H1 (cell line): ENCODE measurements around the gene TMEM108. TPM values are rescaled to one million over a fixed set of nuclear protein-coding genes. Genes with fewer than 3 reads are reported as not detected.

Experiments used
- CTCF ChIA-PET: fragments of 300-600 bp; sonication (Branson Sonifier 250); formaldehyde crosslinking; loops from one replicate; lab custom pipeline; 2021; ENCODE audit not compliant: partially characterized antibody; lab: Charles Lee
- POLR2A ChIA-PET: fragments of 300-600 bp; sonication (Branson Sonifier 250); formaldehyde crosslinking; loops from one replicate; lab custom pipeline; 2021; ENCODE audit warnings: inconsistent platforms; ENCODE audit not compliant: partially characterized antibody; lab: Charles Lee
- DNase-seq, 2 experiments: peaks; one replicate each; pipeline versions ENCODE4 v3.0.0 to v3.0.0-alpha.2; 2010 to 2022; ENCODE audit warnings: low spot score in 2 of 2, low read depth in 1 of 2, mixed read lengths in 1 of 2
- FAIRE-seq: peaks from 2 replicates; lab custom pipeline; 2011; peaks lifted over from hg19 to GRCh38; lab: Jason Lieb, UNC
- H2AFZ ChIP-seq: 2 replicates; pipeline ENCODE4 v1.8.1; 2012; ENCODE audit warnings: low read length, inconsistent platforms
- H2AK5ac ChIP-seq: 2 replicates; pipeline ENCODE4 v1.6.1; 2013; ENCODE audit warnings: low read depth, low read length
- H2BK120ac ChIP-seq: replicated peaks from 2 replicates; pipeline ENCODE3; 2013; ENCODE audit warnings: low read depth, low read length, inconsistent platforms
- H2BK12ac ChIP-seq: 2 replicates; pipeline ENCODE4 v1.6.1; 2013; ENCODE audit warnings: low read depth, low read length
- H2BK15ac ChIP-seq: 2 replicates; pipeline ENCODE4 v1.6.1; 2013; ENCODE audit warnings: low read length
- H2BK20ac ChIP-seq: 2 replicates; pipeline ENCODE4 v1.6.1; 2013; ENCODE audit warnings: low read length
- H2BK5ac ChIP-seq: 2 replicates; pipeline ENCODE4 v1.6.1; 2013; ENCODE audit warnings: low read depth, low read length
- H3K14ac ChIP-seq: 2 replicates; pipeline ENCODE4 v1.6.1; 2013; ENCODE audit warnings: inconsistent platforms; ENCODE audit not compliant: insufficient read length
- H3K18ac ChIP-seq: 2 replicates; pipeline ENCODE4 v1.6.1; 2013; ENCODE audit warnings: low read length; ENCODE audit errors: extremely low read depth
- H3K23ac ChIP-seq: 2 replicates; pipeline ENCODE4 v1.6.1; 2013; ENCODE audit warnings: inconsistent platforms; ENCODE audit not compliant: insufficient read length
- H3K23me2 ChIP-seq: 2 replicates; pipeline ENCODE4 v1.6.1; 2013; ENCODE audit warnings: low read depth, low read length
- H3K27ac ChIP-seq: 2 replicates; pipeline ENCODE4 v1.6.1; 2011; ENCODE audit warnings: low read depth, low read length, inconsistent platforms
- H3K27me3 ChIP-seq, 4 experiments: replicated peaks in 1 of 4; 1 replicate in 1 of 4; 2 replicates in 3 of 4; pipeline versions ENCODE4 v1.6.1 to v1.8.1; 2011 to 2013; ENCODE audit warnings: low read length in 3 of 4, mild to moderate bottlenecking in 3 of 4, inconsistent platforms in 2 of 4, mixed read lengths in 2 of 4, moderate library complexity in 1 of 4; ENCODE audit not compliant: control insufficient read depth in 3 of 4, insufficient read depth in 3 of 4; ENCODE audit errors: extremely low read depth in 1 of 4
- H3K36me3 ChIP-seq, 4 experiments: 2 replicates each; pipeline versions ENCODE4 v1.6.1 to v1.8.1; 2011 to 2013; ENCODE audit warnings: mild to moderate bottlenecking in 4 of 4, low read length in 3 of 4, moderate library complexity in 2 of 4, control low read depth in 1 of 4, inconsistent platforms in 1 of 4; ENCODE audit not compliant: insufficient read depth in 4 of 4, control insufficient read depth in 2 of 4
- H3K4ac ChIP-seq: replicated peaks from 2 replicates; pipeline ENCODE3; 2013; ENCODE audit warnings: low read length, low read depth, mixed read lengths, inconsistent platforms; ENCODE audit not compliant: insufficient read length
- H3K4me1 ChIP-seq, 4 experiments: replicated peaks in 1 of 4; 1 replicate in 1 of 4; 2 replicates in 3 of 4; pipeline versions ENCODE4 v1.6.1 to v1.8.1; 2011 to 2013; ENCODE audit warnings: low read length in 3 of 4, inconsistent platforms in 2 of 4, mixed read lengths in 1 of 4; ENCODE audit not compliant: insufficient read depth in 4 of 4, control insufficient read depth in 3 of 4
- H3K4me2 ChIP-seq, 2 experiments: 2 replicates each; pipeline versions ENCODE4 v1.6.1 to v1.8.1; 2011 to 2013; ENCODE audit warnings: low read depth in 2 of 2, low read length in 2 of 2, control low read depth in 1 of 2, inconsistent platforms in 1 of 2, mild to moderate bottlenecking in 1 of 2; ENCODE audit not compliant: insufficient read depth in 1 of 2
- H3K4me3 ChIP-seq, 4 experiments: fragments of 200-600, 300-600 bp in 1 of 4; sonication (generic), shearing (Covaris generic), sonication (Bioruptor Twin) in 1 of 4; 2 replicates each; pipeline versions ENCODE4 v1.5.1 to v1.8.1; 2011 to 2016; ENCODE audit warnings: low read length in 4 of 4, low read depth in 3 of 4, control low read depth in 2 of 4, inconsistent platforms in 2 of 4, mild to moderate bottlenecking in 2 of 4, mixed read lengths in 1 of 4, moderate library complexity in 1 of 4; ENCODE audit not compliant: insufficient read depth in 2 of 4; ENCODE audit errors: extremely low read depth in 1 of 4
- H3K56ac ChIP-seq: replicated peaks from 2 replicates; pipeline ENCODE3; 2013; ENCODE audit warnings: low read depth, mild to moderate bottlenecking, mixed read lengths, low read length, inconsistent platforms; ENCODE audit not compliant: insufficient read length
- H3K79me1 ChIP-seq: 2 replicates; pipeline ENCODE4 v1.6.1; 2013; ENCODE audit warnings: low read depth, low read length, control low read depth
- H3K79me2 ChIP-seq, 2 experiments: 2 replicates each; pipeline versions ENCODE4 v1.6.1 to v1.8.1; 2012 to 2013; ENCODE audit warnings: low read length in 2 of 2, mild to moderate bottlenecking in 2 of 2, inconsistent platforms in 1 of 2; ENCODE audit not compliant: insufficient read depth in 2 of 2, control insufficient read depth in 1 of 2
- H3K9ac ChIP-seq, 4 experiments: replicated peaks in 1 of 4; 1 replicate in 1 of 4; 2 replicates in 3 of 4; pipeline versions ENCODE4 v1.6.1 to v1.8.1; 2011 to 2013; ENCODE audit warnings: low read depth in 3 of 4, low read length in 3 of 4, control low read depth in 2 of 4, mild to moderate bottlenecking in 2 of 4, moderate library complexity in 2 of 4, inconsistent platforms in 1 of 4; ENCODE audit errors: extremely low read depth in 1 of 4
- H3K9me3 ChIP-seq, 2 experiments: 2 replicates each; pipeline versions ENCODE4 v1.6.1 to v1.8.1; 2012 to 2013; ENCODE audit warnings: mild to moderate bottlenecking in 2 of 2, moderate library complexity in 2 of 2, control low read depth in 1 of 2, inconsistent platforms in 1 of 2, low read depth in 1 of 2, low read length in 1 of 2, mixed read lengths in 1 of 2; ENCODE audit not compliant: insufficient read depth in 2 of 2
- H4K20me1 ChIP-seq, 2 experiments: replicated peaks in 1 of 2; 2 replicates each; pipeline versions ENCODE3 to v1.8.1; 2011 to 2013; ENCODE audit warnings: inconsistent platforms in 2 of 2, low read length in 2 of 2, mild to moderate bottlenecking in 1 of 2; ENCODE audit not compliant: insufficient read depth in 2 of 2, control insufficient read depth in 1 of 2
- H4K5ac ChIP-seq: 2 replicates; pipeline ENCODE4 v1.6.1; 2013; ENCODE audit warnings: low read length, low read depth, mixed read lengths, inconsistent platforms; ENCODE audit not compliant: insufficient read length
- H4K8ac ChIP-seq: 2 replicates; pipeline ENCODE4 v1.8.0; 2013; ENCODE audit warnings: mild to moderate bottlenecking, moderate library complexity, low read length, inconsistent platforms; ENCODE audit not compliant: insufficient read depth; ENCODE audit errors: extremely low read depth
- H4K91ac ChIP-seq: replicated peaks from 2 replicates; pipeline ENCODE3; 2013; ENCODE audit warnings: low read length, mixed read lengths, inconsistent platforms; ENCODE audit not compliant: insufficient read length
- CBX8 ChIP-seq: fragments of 300-800, 300-1000 bp; sonication (generic); IDR thresholded peaks from 2 replicates; pipeline ENCODE4 v1.7.1; 2016; ENCODE audit warnings: low read depth, low read length, borderline replicate concordance
- CEBPB ChIP-seq: IDR thresholded peaks from 2 replicates; pipeline ENCODE4 v1.6.1; 2012; ENCODE audit warnings: low read depth, low read length
- EGR1 ChIP-seq: IDR thresholded peaks from 2 replicates; pipeline ENCODE4 v1.6.1; 2011; ENCODE audit warnings: low read depth, low read length, borderline replicate concordance
- EZH2 ChIP-seq: fragments of 200-600 bp; sonication (generic); IDR thresholded peaks from 2 replicates; pipeline ENCODE4 v1.7.1; 2012; ENCODE audit warnings: low read depth, mild to moderate bottlenecking, moderate library complexity, low read length, inconsistent platforms; ENCODE audit not compliant: severe bottlenecking
- HDAC6 ChIP-seq: IDR thresholded peaks from one replicate; pipeline ENCODE4 v1.7.1; 2012; ENCODE audit warnings: low read depth, mild to moderate bottlenecking, inconsistent platforms, low read length, moderate library complexity
- KDM1A ChIP-seq: fragments of 200-600, 300-600 bp; sonication (generic); IDR thresholded peaks from 2 replicates; pipeline ENCODE4 v1.7.1; 2016; ENCODE audit warnings: mild to moderate bottlenecking, low read length, borderline replicate concordance
- KDM4A ChIP-seq: IDR thresholded peaks from one replicate; pipeline ENCODE4 v1.7.1; 2012; ENCODE audit warnings: low read depth, mild to moderate bottlenecking, moderate library complexity, low read length, inconsistent platforms; ENCODE audit not compliant: severe bottlenecking
- KDM5A ChIP-seq: fragments of 200-600 bp; IDR thresholded peaks from 2 replicates; pipeline ENCODE4 v1.7.1; 2012; ENCODE audit warnings: mild to moderate bottlenecking, low read length, inconsistent platforms, mixed read lengths
- POLR2AphosphoS5 ChIP-seq: IDR thresholded peaks from 2 replicates; pipeline ENCODE4 v1.6.1; 2011; ENCODE audit warnings: low read depth, low read length
- SIRT6 ChIP-seq: IDR thresholded peaks from one replicate; pipeline ENCODE4 v1.7.1; 2012; ENCODE audit warnings: low read length, inconsistent platforms
- SRF ChIP-seq: IDR thresholded peaks from 2 replicates; pipeline ENCODE4 v1.6.1; 2011; ENCODE audit warnings: mild to moderate bottlenecking, low read depth, low read length, moderate library complexity
- SUZ12 ChIP-seq: fragments of 200-600 bp; sonication (generic); IDR thresholded peaks from 2 replicates; pipeline ENCODE4 v1.6.1; 2012; ENCODE audit warnings: mild to moderate bottlenecking, inconsistent platforms, low read length, moderate library complexity, mixed read lengths
- WGBS, 2 experiments: shearing (Covaris generic) in 1 of 2; methylation state at CpG; one replicate each; pipeline versions ENCODE4 v1.1.6 to v1.1.7; 2013 to 2015; ENCODE audit warnings: low lambda C conversion rate in 2 of 2, mixed read lengths in 2 of 2, inconsistent platforms in 1 of 2, low coverage in 1 of 2, missing lambda C conversion rate in 1 of 2; ENCODE audit not compliant: insufficient replicate concordance in 2 of 2, insufficient coverage in 1 of 2, insufficient read length in 1 of 2; ENCODE audit errors: extremely low coverage in 1 of 2, missing lambda C conversion rate in 1 of 2; 5-methylcytosine and 5-hydroxymethylcytosine counted together
- polyA plus RNA-seq, 7 experiments: library from polyadenylated mRNA; depleted of rRNA in 3 of 7; stranded (reverse) in 5 of 7; unstranded in 2 of 7; fragments of >200 nt in 5 of 7; fragments of 200-250 nt in 2 of 7; gene quantifications; 1 replicate in 5 of 7; 2 replicates in 1 of 7; 4 replicates in 1 of 7; pipeline versions ENCODE4 v1.2.1 to v1.2.3, GENCODE V29; 2011 to 2013; ENCODE audit warnings: missing spikeins in 2 of 7, mixed read lengths in 2 of 7
- total RNA-seq: library from RNA; stranded (reverse); fragmentation: NEBNext Ultra II Directional; extraction: Animal tissue kit (Norgen Biotek cat#: 25700); gene quantifications from 2 replicates; pipeline ENCODE4 v1.2.1, GENCODE V29; 2021
- TF ChIP-seq, protein P1 (sequence below): IDR thresholded peaks from 2 replicates; pipeline ENCODE4 v1.6.1; 2012; ENCODE audit warnings: low read length, inconsistent platforms

Gene TMEM108
- total and polyA plus RNA-seq, 2 of the 8 experiments (the other 6 are each of a cell fraction or from before 2014, with no cell fraction given): 14.3 to 16.2 TPM

DNA sequence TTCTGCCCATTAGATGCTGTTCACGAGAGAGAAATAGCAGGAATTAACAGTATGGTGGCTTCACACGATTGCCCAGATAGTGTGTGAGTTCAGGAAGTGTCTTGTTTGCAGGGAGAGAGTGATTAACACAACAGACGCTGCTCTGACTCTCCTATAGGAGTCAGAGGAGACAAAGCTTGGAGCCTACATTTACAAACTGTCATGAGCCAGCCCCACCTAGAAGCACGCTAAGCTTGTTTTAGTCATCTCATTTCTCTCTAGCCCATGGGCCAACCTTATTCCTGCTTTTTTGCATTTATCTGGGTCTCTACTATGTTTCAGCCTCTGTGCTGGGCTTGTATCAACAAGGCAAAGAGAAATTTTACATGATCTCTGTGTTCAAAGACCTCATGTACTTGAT, 233.3 kb downstream of the TMEM108 start:
- CTCF ChIA-PET: interaction anchor here (0.6 to 2.3 kb wide), 18 partner anchors 8 to 540 kb away, joined by 3 to 6 read pairs (median 4); no protein-coding TSS in a partner anchor
- POLR2A ChIA-PET: no interaction called here
- H3K9ac ChIP-seq: no peak overlapping the region
- no peak overlapping the region for H2BK120ac ChIP-seq
- peaks cover 2 to 4% (median 3%) of the 10 kb centered on the region in 4 experiments; a peak in 5 of 7 replicates for H3K4me1 ChIP-seq
- no peaks in the 10 kb centered on the region for H4K20me1 ChIP-seq
- no peak overlapping the region for H3K23ac ChIP-seq
- H3K79me2 ChIP-seq: no peaks in the 10 kb centered on the region
- H4K5ac ChIP-seq: no peak overlapping the region
- H2BK12ac ChIP-seq: no peak overlapping the region
- no peak overlapping the region for H2BK20ac ChIP-seq
- peaks cover 2% of the 10 kb centered on the region; the same call in 1 of the 2 replicates for H3K23me2 ChIP-seq
- no peaks in the 10 kb centered on the region for H3K27me3 ChIP-seq
- no peak overlapping the region for H3K4me3 ChIP-seq
- no peak overlapping the region for H3K4ac ChIP-seq
- no peak overlapping the region for H2AK5ac ChIP-seq
- no peak overlapping the region for H4K91ac ChIP-seq
- H2AFZ ChIP-seq: no peak overlapping the region
- 68% methylated on average over 4 of the region's 4 CpGs; no CpG with 5 or more reads in 1 of the 2 experiments for WGBS, 2 experiments
- no peak overlapping the region for H4K8ac ChIP-seq
- H3K27ac ChIP-seq: no peak overlapping the region
- H3K9me3 ChIP-seq: no peaks in the 10 kb centered on the region
- H3K56ac ChIP-seq: no peak overlapping the region
- no peak overlapping the region for H3K4me2 ChIP-seq
- peaks cover 2% of the 10 kb centered on the region; the same call in 1 of the 2 replicates for H3K79me1 ChIP-seq
- H3K18ac ChIP-seq: no peak overlapping the region
- FAIRE-seq: peak; percentile 45
- H2BK15ac ChIP-seq: no peak overlapping the region
- H2BK5ac ChIP-seq: no peak overlapping the region
- H3K14ac ChIP-seq: no peak overlapping the region
- DNase-seq: no peak
- no peaks in the 10 kb centered on the region for H3K36me3 ChIP-seq
- TF ChIP-seq KDM5A: no peak
- TF ChIP-seq EZH2: no peak
- TF ChIP-seq CBX8: no peak
- no peak for TF ChIP-seq KDM4A
- TF ChIP-seq EGR1: no peak
- no peak for TF ChIP-seq KDM1A
- TF ChIP-seq POLR2AphosphoS5: no peak
- TF ChIP-seq SUZ12: no peak
- no peak for TF ChIP-seq HDAC6
- TF ChIP-seq, protein P1, sequence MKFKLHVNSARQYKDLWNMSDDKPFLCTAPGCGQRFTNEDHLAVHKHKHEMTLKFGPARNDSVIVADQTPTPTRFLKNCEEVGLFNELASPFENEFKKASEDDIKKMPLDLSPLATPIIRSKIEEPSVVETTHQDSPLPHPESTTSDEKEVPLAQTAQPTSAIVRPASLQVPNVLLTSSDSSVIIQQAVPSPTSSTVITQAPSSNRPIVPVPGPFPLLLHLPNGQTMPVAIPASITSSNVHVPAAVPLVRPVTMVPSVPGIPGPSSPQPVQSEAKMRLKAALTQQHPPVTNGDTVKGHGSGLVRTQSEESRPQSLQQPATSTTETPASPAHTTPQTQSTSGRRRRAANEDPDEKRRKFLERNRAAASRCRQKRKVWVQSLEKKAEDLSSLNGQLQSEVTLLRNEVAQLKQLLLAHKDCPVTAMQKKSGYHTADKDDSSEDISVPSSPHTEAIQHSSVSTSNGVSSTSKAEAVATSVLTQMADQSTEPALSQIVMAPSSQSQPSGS: no peak
- no peak for TF ChIP-seq SRF
- TF ChIP-seq CEBPB: no peak
- TF ChIP-seq SIRT6: no peak
